Activated naive CD8-positive, alpha-beta T cell treated with anti-CD3 and anti-CD28 coated beads, Interleukin-2, amount 10 ng/mL, durations not matched to agents 7 days and 5 days (primary cell): ENCODE data around the gene S100A8. TPM values are rescaled to one million over a fixed set of nuclear protein-coding genes. Genes with fewer than 3 reads are reported as not detected.

Source experiments
- ATAC-seq: fragments of 150-1000 bp; cut with Tn5 transposase; one replicate; pipeline ENCODE4 v1.10.0; 2021; ENCODE audit warnings: low read depth, moderate library complexity
- POLR2A ChIA-PET: fragments of 350-600 bp; sonication (Branson Sonifier 250); formaldehyde crosslinking; loops from one replicate; lab custom pipeline; 2021; ENCODE audit warnings: antibody characterized with exemption; lab: Charles Lee
- DNase-seq: peaks from one replicate; pipeline ENCODE4 v3.0.0; 2021
- H3K27ac Mint-ChIP-seq: one replicate; pipeline ENCODE4 v1.8.0; 2022; ENCODE audit warnings: mild to moderate bottlenecking, mixed read lengths
- H3K27me3 Mint-ChIP-seq: one replicate; pipeline ENCODE4 v1.8.0; 2022; ENCODE audit warnings: mild to moderate bottlenecking, moderate library complexity, mixed read lengths
- H3K36me3 Mint-ChIP-seq: one replicate; pipeline ENCODE4 v1.8.0; 2021; ENCODE audit warnings: mild to moderate bottlenecking, mixed read lengths
- H3K4me1 Mint-ChIP-seq: one replicate; pipeline ENCODE4 v1.8.0; 2021; ENCODE audit warnings: mixed read lengths
- H3K4me3 Mint-ChIP-seq: one replicate; pipeline ENCODE4 v1.8.0; 2022; ENCODE audit warnings: mild to moderate bottlenecking, moderate library complexity, mixed read lengths
- H3K9me3 Mint-ChIP-seq: one replicate; pipeline ENCODE4 v1.8.0; 2021; ENCODE audit warnings: mixed read lengths
- total RNA-seq, 2 experiments: library from RNA; stranded (reverse); gene quantifications; one replicate each; pipeline ENCODE4 v1.2.3, GENCODE V29; 2021

S100A8 gene
- 1 to 10 TPM in 1 of 2 experiments, under 1 TPM in 1; 0.94 to 1.2 TPM for total RNA-seq

GRCh38 chr1:153390938-153391710 is at the start of gene S100A8:
TSS of gene S100A8 (minus strand) at chr1:153391073. CDS start at chr1:153390535, 538 bp downstream.
- POLR2A ChIA-PET: no interaction called here
- H3K36me3 Mint-ChIP-seq: no peaks in the 10 kb centered on the region
- peaks cover 15% of the 10 kb centered on the region for H3K27me3 Mint-ChIP-seq
- H3K4me3 Mint-ChIP-seq: no peak within 1 kb of the TSS
- no peak for ATAC-seq
- no peak for DNase-seq
- peaks cover 3% of the 10 kb centered on the region for H3K4me1 Mint-ChIP-seq
- H3K9me3 Mint-ChIP-seq: no peaks in the 10 kb centered on the region
- no peak within 1 kb of the TSS for H3K27ac Mint-ChIP-seq

- POLR2A ChIA-PET: no interaction called here
- DNase-seq: no peak
- ATAC-seq: no peak
- Mint-ChIP-seq H3K9me3 (no peaks in the 10 kb centered on the region), H3K27ac (no peak overlapping the region), H3K27me3 (peaks cover 3% of the 10 kb centered on the region), H3K4me3 (no peak overlapping the region), H3K36me3 (no peaks in the 10 kb centered on the region), H3K4me1 (peaks cover 2% of the 10 kb centered on the region)
Measured at GRCh38 chr1:153439273-153439672, 48.4 kb upstream of the S100A8 start.

GRCh38 chr1:153438599-153438998 is 47.7 kb upstream of the S100A8 start:
- Mint-ChIP-seq H3K4me3 (no peak overlapping the region), H3K9me3 (no peaks in the 10 kb centered on the region), H3K36me3 (no peaks in the 10 kb centered on the region), H3K27ac (no peak overlapping the region), H3K27me3 (peaks cover 3% of the 10 kb centered on the region), H3K4me1 (peaks cover 2% of the 10 kb centered on the region)
- POLR2A ChIA-PET: no interaction called here
- DNase-seq (no peak), ATAC-seq (no peak)

- POLR2A ChIA-PET: no interaction called here
- DNase-seq: no peak
- no peaks in the 10 kb centered on the region for H3K9me3 Mint-ChIP-seq
Measured at GRCh38 chr1:153437236-153437635, 46.4 kb upstream of the S100A8 start.

GRCh38 chr1:153434746-153435455 is 44.0 kb upstream of the S100A8 start:
- no peak overlapping the region for H3K4me3 Mint-ChIP-seq
- H3K36me3 Mint-ChIP-seq: no peaks in the 10 kb centered on the region
- peaks cover 2% of the 10 kb centered on the region for H3K4me1 Mint-ChIP-seq
- no peak for ATAC-seq
- H3K9me3 Mint-ChIP-seq: no peaks in the 10 kb centered on the region
- H3K27me3 Mint-ChIP-seq: peaks cover 1% of the 10 kb centered on the region
- DNase-seq: no peak
- POLR2A ChIA-PET: no interaction called here
- no peak overlapping the region for H3K27ac Mint-ChIP-seq

More at GRCh38 chr1:153437236-153437635, 46.4 kb upstream of the S100A8 start:
- no peak overlapping the region for H3K4me3 Mint-ChIP-seq
- H3K36me3 Mint-ChIP-seq: no peaks in the 10 kb centered on the region
- H3K4me1 Mint-ChIP-seq: peaks cover 2% of the 10 kb centered on the region
- H3K27ac Mint-ChIP-seq: no peak overlapping the region
- H3K27me3 Mint-ChIP-seq: peaks cover 4% of the 10 kb centered on the region
- no peak for ATAC-seq

- DNase-seq (no peak), ATAC-seq (no peak)
- no peaks in the 10 kb centered on the region for H3K9me3 Mint-ChIP-seq
- no peak overlapping the region for H3K27ac Mint-ChIP-seq
- peaks cover 2% of the 10 kb centered on the region for H3K4me1 Mint-ChIP-seq
- H3K36me3 Mint-ChIP-seq: no peaks in the 10 kb centered on the region
- POLR2A ChIA-PET: no interaction called here
- no peak overlapping the region for H3K4me3 Mint-ChIP-seq
- peaks cover 3% of the 10 kb centered on the region for H3K27me3 Mint-ChIP-seq
Measured at GRCh38 chr1:153432874-153433681, 42.2 kb upstream of the S100A8 start.

GRCh38 chr1:153431928-153432327 is 41.1 kb upstream of the S100A8 start:
- Mint-ChIP-seq H3K4me3 (no peak overlapping the region), H3K36me3 (no peaks in the 10 kb centered on the region), H3K9me3 (no peaks in the 10 kb centered on the region), H3K27ac (no peak overlapping the region), H3K27me3 (peaks cover 3% of the 10 kb centered on the region), H3K4me1 (peaks cover 2% of the 10 kb centered on the region)
- ATAC-seq: no peak
- POLR2A ChIA-PET: no interaction called here
- DNase-seq: no peak

GRCh38 chr1:153431427-153431826 is 40.6 kb upstream of the S100A8 start:
- Mint-ChIP-seq H3K36me3 (no peaks in the 10 kb centered on the region), H3K27ac (no peak overlapping the region), H3K4me3 (no peak overlapping the region), H3K9me3 (no peaks in the 10 kb centered on the region), H3K4me1 (no peaks in the 10 kb centered on the region), H3K27me3 (peaks cover 3% of the 10 kb centered on the region)
- DNase-seq: no peak
- POLR2A ChIA-PET: no interaction called here
- no peak for ATAC-seq

- POLR2A ChIA-PET: no interaction called here
- H3K9me3 Mint-ChIP-seq: no peaks in the 10 kb centered on the region
- no peak for ATAC-seq
- H3K4me3 Mint-ChIP-seq: no peak overlapping the region
- H3K36me3 Mint-ChIP-seq: no peaks in the 10 kb centered on the region
- DNase-seq: no peak
- H3K27me3 Mint-ChIP-seq: peaks cover 3% of the 10 kb centered on the region
- no peaks in the 10 kb centered on the region for H3K4me1 Mint-ChIP-seq
- no peak overlapping the region for H3K27ac Mint-ChIP-seq
Measured at GRCh38 chr1:153431002-153431401, 40.1 kb upstream of the S100A8 start.

- Mint-ChIP-seq H3K9me3 (no peaks in the 10 kb centered on the region), H3K27ac (no peak overlapping the region), H3K4me3 (no peak overlapping the region), H3K27me3 (peaks cover 3% of the 10 kb centered on the region), H3K4me1 (no peaks in the 10 kb centered on the region), H3K36me3 (no peaks in the 10 kb centered on the region)
- POLR2A ChIA-PET: no interaction called here
- ATAC-seq (no peak), DNase-seq (no peak)
Measured at GRCh38 chr1:153430561-153430960, 39.7 kb upstream of the S100A8 start.

GRCh38 chr1:153430166-153430553 is 39.3 kb upstream of the S100A8 start:
- Mint-ChIP-seq H3K27ac (no peak overlapping the region), H3K27me3 (peaks cover 3% of the 10 kb centered on the region)

GRCh38 chr1:153429266-153430165 is 38.6 kb upstream of the S100A8 start:
- no peaks in the 10 kb centered on the region for H3K36me3 Mint-ChIP-seq
- no peak overlapping the region for H3K4me3 Mint-ChIP-seq
- DNase-seq (no peak), ATAC-seq (no peak)
- no peaks in the 10 kb centered on the region for H3K4me1 Mint-ChIP-seq
- H3K27me3 Mint-ChIP-seq: peaks cover 3% of the 10 kb centered on the region
- no peak overlapping the region for H3K27ac Mint-ChIP-seq
- POLR2A ChIA-PET: no interaction called here
- no peaks in the 10 kb centered on the region for H3K9me3 Mint-ChIP-seq

More at GRCh38 chr1:153430166-153430553, 39.3 kb upstream of the S100A8 start:
- Mint-ChIP-seq H3K9me3 (no peaks in the 10 kb centered on the region), H3K4me3 (no peak overlapping the region), H3K36me3 (no peaks in the 10 kb centered on the region), H3K4me1 (no peaks in the 10 kb centered on the region)
- ATAC-seq (no peak), DNase-seq (no peak)
- POLR2A ChIA-PET: no interaction called here
